ENCODE data around the gene SULT6B1. TPM values are rescaled to one million over a fixed set of nuclear protein-coding genes. Genes with fewer than 3 reads are reported as not detected.

The SULT6B1 gene
- total RNA-seq, 1 experiment from 2014 or later, result not detected

DNA sequence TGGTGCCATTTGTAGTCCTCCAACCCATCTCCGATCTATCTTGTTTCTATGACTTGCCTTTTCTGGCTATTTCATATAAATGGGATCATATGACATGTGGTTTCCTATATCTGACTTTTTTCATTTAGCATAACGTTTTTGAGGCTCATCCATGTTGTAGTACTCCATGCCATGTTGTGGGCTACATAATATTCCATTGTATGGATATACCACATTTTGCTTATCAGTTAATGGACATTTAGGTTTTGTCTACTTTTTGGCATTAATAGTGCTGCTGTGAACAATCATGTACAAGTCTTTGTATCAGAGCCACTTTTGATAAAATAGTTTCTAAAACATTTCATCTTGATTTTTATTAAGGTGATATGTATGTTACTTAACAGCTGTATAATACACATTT, 15.2 kb upstream of the SULT6B1 start:
- TF ChIP-seq EZH2 (IDR thresholded peaks at IDR 0.05; ENCODE audit: borderline replicate concordance, low read depth, low read length, poor library complexity, severe bottlenecking), result no peak
- TF ChIP-seq, protein P1, sequence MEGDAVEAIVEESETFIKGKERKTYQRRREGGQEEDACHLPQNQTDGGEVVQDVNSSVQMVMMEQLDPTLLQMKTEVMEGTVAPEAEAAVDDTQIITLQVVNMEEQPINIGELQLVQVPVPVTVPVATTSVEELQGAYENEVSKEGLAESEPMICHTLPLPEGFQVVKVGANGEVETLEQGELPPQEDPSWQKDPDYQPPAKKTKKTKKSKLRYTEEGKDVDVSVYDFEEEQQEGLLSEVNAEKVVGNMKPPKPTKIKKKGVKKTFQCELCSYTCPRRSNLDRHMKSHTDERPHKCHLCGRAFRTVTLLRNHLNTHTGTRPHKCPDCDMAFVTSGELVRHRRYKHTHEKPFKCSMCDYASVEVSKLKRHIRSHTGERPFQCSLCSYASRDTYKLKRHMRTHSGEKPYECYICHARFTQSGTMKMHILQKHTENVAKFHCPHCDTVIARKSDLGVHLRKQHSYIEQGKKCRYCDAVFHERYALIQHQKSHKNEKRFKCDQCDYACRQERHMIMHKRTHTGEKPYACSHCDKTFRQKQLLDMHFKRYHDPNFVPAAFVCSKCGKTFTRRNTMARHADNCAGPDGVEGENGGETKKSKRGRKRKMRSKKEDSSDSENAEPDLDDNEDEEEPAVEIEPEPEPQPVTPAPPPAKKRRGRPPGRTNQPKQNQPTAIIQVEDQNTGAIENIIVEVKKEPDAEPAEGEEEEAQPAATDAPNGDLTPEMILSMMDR (conservative IDR thresholded peaks at IDR 0.05; ENCODE audit: low read depth, low read length), result no peak
- BruUV-seq (replicated peaks), result no TSS peak
- H3K27me3 ChIP-seq (replicated peaks; ENCODE audit: insufficient read depth, low read depth, low read length, poor library complexity), result no peaks in the 10 kb centered on the region
- H3K27ac ChIP-seq (ENCODE audit: low read depth, low read length, poor library complexity, severe bottlenecking), result no peak overlapping the region
- DNase-seq (ENCODE audit: low spot score), result no peak
- peaks cover 47% of the 10 kb centered on the region for H3K9me3 ChIP-seq (ENCODE audit: low read depth, low read length, poor library complexity, severe bottlenecking)
- ChIA-PET CTCF (no interaction called here), POLR2A (ENCODE audit: low non-redundant PET) (no interaction called here)
- peaks cover 77% of the 10 kb centered on the region for H3K36me3 ChIP-seq (ENCODE audit: insufficient read depth, low read length, poor library complexity, severe bottlenecking)
- H3K4me1 ChIP-seq (ENCODE audit: insufficient read depth, low read length, poor library complexity, severe bottlenecking), result no peaks in the 10 kb centered on the region
- intact Hi-C loops (cut with micrococcal nuclease; ENCODE audit: unreplicated experiment), result no loop called here
- no peak overlapping the region for H3K4me3 ChIP-seq (ENCODE audit: low read depth, low read length, poor library complexity, severe bottlenecking)

DNA sequence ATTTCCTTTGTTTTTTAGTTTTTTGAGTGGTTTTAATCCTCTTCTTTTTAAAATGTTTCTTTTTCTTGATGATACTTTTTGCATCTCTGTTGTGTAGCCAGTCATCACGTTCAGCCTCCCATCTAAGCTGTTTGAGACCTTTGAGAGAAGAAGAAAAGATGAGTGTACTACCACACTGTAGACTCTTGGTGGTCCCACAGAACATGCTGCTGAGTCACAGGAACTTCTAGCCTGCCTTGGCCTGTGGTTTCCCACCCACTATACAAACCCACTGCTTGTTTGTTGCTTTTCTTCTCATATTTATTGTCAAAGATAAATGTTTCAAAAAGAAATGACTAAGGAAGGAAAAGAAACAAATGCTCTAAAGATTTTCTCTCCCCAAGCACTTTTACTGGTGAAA, 13.3 kb upstream of the SULT6B1 start:
- no peak for TF ChIP-seq EZH2 (IDR thresholded peaks at IDR 0.05; ENCODE audit: borderline replicate concordance, low read depth, low read length, poor library complexity, severe bottlenecking)
- TF ChIP-seq, protein P1 (conservative IDR thresholded peaks at IDR 0.05; ENCODE audit: low read depth, low read length), result no peak
- no peaks in the 10 kb centered on the region for H3K27me3 ChIP-seq (replicated peaks; ENCODE audit: insufficient read depth, low read depth, low read length, poor library complexity)
- no peak overlapping the region for H3K27ac ChIP-seq (ENCODE audit: low read depth, low read length, poor library complexity, severe bottlenecking)
- CTCF ChIA-PET, result no interaction called here
- H3K9me3 ChIP-seq (ENCODE audit: low read depth, low read length, poor library complexity, severe bottlenecking), result peaks cover 29% of the 10 kb centered on the region
- intact Hi-C loops (cut with micrococcal nuclease; ENCODE audit: unreplicated experiment), result no loop called here
- no peak for DNase-seq (ENCODE audit: low spot score)
- H3K36me3 ChIP-seq (ENCODE audit: insufficient read depth, low read length, poor library complexity, severe bottlenecking), result peaks cover 57% of the 10 kb centered on the region
- no peak overlapping the region for H3K4me3 ChIP-seq (ENCODE audit: low read depth, low read length, poor library complexity, severe bottlenecking)
- peaks cover 4% of the 10 kb centered on the region for H3K4me1 ChIP-seq (ENCODE audit: insufficient read depth, low read length, poor library complexity, severe bottlenecking)
- POLR2A ChIA-PET (ENCODE audit: low non-redundant PET), result interaction anchor here (0.7 kb wide), 1 partner anchor 23 kb away, joined by 3 read pairs; no protein-coding TSS in a partner anchor
- no TSS peak for BruUV-seq (replicated peaks)

DNA sequence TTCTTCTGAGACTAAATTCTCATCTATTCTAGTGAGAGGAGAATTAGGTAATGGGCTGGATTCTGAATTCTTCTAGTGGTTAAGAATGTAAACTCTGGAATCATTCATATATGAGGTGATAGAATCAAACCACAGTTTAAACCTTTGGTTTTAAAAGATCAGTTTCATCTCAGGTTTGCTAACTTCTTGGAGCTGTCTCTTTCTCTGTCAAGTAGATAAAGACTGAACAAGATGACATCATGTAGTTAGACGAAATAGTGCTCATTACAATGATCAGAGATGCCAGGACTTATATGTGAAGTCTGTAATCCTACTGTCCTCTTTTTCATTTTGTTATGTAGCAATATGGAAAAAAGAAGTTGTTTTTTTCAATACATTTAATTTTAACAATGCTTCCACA, 12.7 kb upstream of the SULT6B1 start:
- Histone ChIP-seq H3K27ac (ENCODE audit: low read depth, low read length, poor library complexity, severe bottlenecking) (no peak overlapping the region), H3K27me3 (replicated peaks; ENCODE audit: insufficient read depth, low read depth, low read length, poor library complexity) (no peaks in the 10 kb centered on the region), H3K9me3 (ENCODE audit: low read depth, low read length, poor library complexity, severe bottlenecking) (peaks cover 24% of the 10 kb centered on the region), H3K36me3 (ENCODE audit: insufficient read depth, low read length, poor library complexity, severe bottlenecking) (peaks cover 52% of the 10 kb centered on the region), H3K4me1 (ENCODE audit: insufficient read depth, low read length, poor library complexity, severe bottlenecking) (peaks cover 4% of the 10 kb centered on the region), H3K4me3 (ENCODE audit: low read depth, low read length, poor library complexity, severe bottlenecking) (no peak overlapping the region)
- DNase-seq (ENCODE audit: low spot score), result no peak
- intact Hi-C loops (cut with micrococcal nuclease; ENCODE audit: unreplicated experiment), result no loop called here
- ChIA-PET CTCF (no interaction called here), POLR2A (ENCODE audit: low non-redundant PET) (interaction anchor here (0.7 kb wide), 1 partner anchor 23 kb away, joined by 3 read pairs; no protein-coding TSS in a partner anchor)
- BruUV-seq (replicated peaks), result no TSS peak
- TF ChIP-seq EZH2 (IDR thresholded peaks at IDR 0.05; ENCODE audit: borderline replicate concordance, low read depth, low read length, poor library complexity, severe bottlenecking), result no peak
- TF ChIP-seq, protein P1 (conservative IDR thresholded peaks at IDR 0.05; ENCODE audit: low read depth, low read length), result no peak

Data from A673 (cell line).